Caco-2 (cell line): ENCODE measurements around the gene MGAT4D. TPM values are rescaled to one million over a fixed set of nuclear protein-coding genes. Genes with fewer than 3 reads are reported as not detected.
"Not testable (repeated sequence)": the region's sequence is repeated elsewhere in the genome, so short reads cannot be mapped to it uniquely, and the experiment has no call there.

Source experiments
- BruUV-seq: library from RNA; stranded (reverse); fragments of 400-500 nt; replicated peaks from 2 replicates; lab custom pipeline; 2021; lab: Mats Ljungman, UMichigan
- CTCF ChIA-PET: fragments of 300-600 bp; sonication (Branson Sonifier 250); formaldehyde crosslinking; loops from one replicate; lab custom pipeline; 2022; ENCODE audit warnings: antibody characterized with exemption; lab: Charles Lee
- POLR2A ChIA-PET: fragments of 300-600 bp; sonication (Branson Sonifier 250); formaldehyde crosslinking; loops from one replicate; lab custom pipeline; 2022; ENCODE audit warnings: antibody characterized with exemption; lab: Charles Lee
- DNase-seq, 2 experiments: peaks; one replicate each; pipeline versions ENCODE4 v3.0.0 to v3.0.0-alpha.2; 2020 to 2022
- H3K27me3 ChIP-seq: replicated peaks from 2 replicates; pipeline ENCODE4 v1.6.0; 2011; ENCODE audit warnings: low read length; ENCODE audit not compliant: control insufficient read depth, insufficient read depth
- H3K36me3 ChIP-seq: 2 replicates; pipeline ENCODE4 v1.5.1; 2011; ENCODE audit warnings: low read length; ENCODE audit not compliant: control insufficient read depth, insufficient read depth
- H3K4me1 ChIP-seq: fragments of 250-450 bp; sonication (Bioruptor Pico); 2 replicates; pipeline ENCODE4 v1.5.1; 2020; ENCODE audit warnings: mild to moderate bottlenecking
- H3K4me3 ChIP-seq: 2 replicates; pipeline ENCODE4 v1.5.1; 2011; ENCODE audit warnings: low read depth, mild to moderate bottlenecking, control low read depth, low read length
- H3K9me3 ChIP-seq: fragments of 250-450 bp; sonication (Bioruptor Pico); 2 replicates; pipeline ENCODE4 v1.5.1; 2020; ENCODE audit warnings: mild to moderate bottlenecking, moderate library complexity
- H3K27ac Mint-ChIP-seq: one replicate; pipeline ENCODE4 v1.8.0; 2022; ENCODE audit warnings: mixed read lengths; ENCODE audit not compliant: unreplicated experiment
- H3K27me3 Mint-ChIP-seq: one replicate; pipeline ENCODE4 v1.8.0; 2022; ENCODE audit warnings: mixed read lengths; ENCODE audit not compliant: insufficient read depth, unreplicated experiment
- H3K36me3 Mint-ChIP-seq: one replicate; pipeline ENCODE4 v1.8.0; 2022; ENCODE audit warnings: mild to moderate bottlenecking, mixed read lengths; ENCODE audit not compliant: insufficient read depth, unreplicated experiment
- H3K4me1 Mint-ChIP-seq: one replicate; pipeline ENCODE4 v1.8.0; 2022; ENCODE audit warnings: low read depth, mixed read lengths; ENCODE audit not compliant: unreplicated experiment
- H3K4me3 Mint-ChIP-seq: one replicate; pipeline ENCODE4 v1.8.0; 2022; ENCODE audit warnings: mild to moderate bottlenecking, moderate library complexity, mixed read lengths; ENCODE audit not compliant: unreplicated experiment
- H3K9me3 Mint-ChIP-seq: one replicate; pipeline ENCODE4 v1.8.0; 2022; ENCODE audit warnings: mixed read lengths; ENCODE audit not compliant: unreplicated experiment
- intact Hi-C: fragments of 100-400 bp; cut with micrococcal nuclease; formaldehyde crosslinking; loops from one replicate; pipeline ENCODE4 v1.10.0; 2022; ENCODE audit not compliant: unreplicated experiment
- total RNA-seq: library from RNA; stranded (reverse); gene quantifications from 2 replicates; pipeline ENCODE4 v1.2.3, GENCODE V29; 2022
- TF ChIP-seq, protein P1 (sequence below), 2 experiments: fragments of 200-600 bp in 1 of 2; IDR thresholded peaks; 1 replicate in 1 of 2; 2 replicates in 1 of 2; pipeline versions ENCODE4 v1.5.1 to v1.8.0; 2011 to 2022; ENCODE audit warnings: antibody characterized with exemption in 1 of 2, control low read depth in 1 of 2, inconsistent platforms in 1 of 2, low read depth in 1 of 2, low read length in 1 of 2, mild to moderate bottlenecking in 1 of 2, moderate library complexity in 1 of 2; ENCODE audit not compliant: insufficient read depth in 1 of 2, severe bottlenecking in 1 of 2, unreplicated experiment in 1 of 2

The MGAT4D gene
- total RNA-seq, 1 experiment from 2014 or later = not detected

DNA sequence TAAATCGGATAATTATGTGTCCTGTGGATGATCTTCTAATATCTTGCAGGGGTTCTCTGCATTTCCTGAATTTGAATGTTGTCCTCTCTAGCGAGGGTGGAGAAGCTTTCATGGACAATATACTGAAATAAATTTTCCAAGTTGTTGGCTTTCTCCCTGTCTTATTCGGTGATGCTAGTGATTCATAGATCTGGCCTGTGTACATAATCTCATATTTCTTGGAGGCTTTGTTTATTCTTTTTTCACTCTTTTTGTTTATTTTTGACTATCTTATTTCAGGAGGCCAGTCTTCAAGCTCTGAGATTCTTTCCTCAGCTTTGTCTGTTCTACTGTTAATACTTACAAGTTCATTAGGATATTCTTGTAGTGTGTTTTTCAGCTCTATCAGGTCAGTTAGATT lies 49.9 kb downstream of the MGAT4D start:
- H3K36me3 Mint-ChIP-seq = no peaks in the 10 kb centered on the region
- H3K4me3 Mint-ChIP-seq = no peak overlapping the region
- POLR2A ChIA-PET = no interaction called here
- DNase-seq = no peak
- peaks cover 7% of the 10 kb centered on the region for H3K27me3 Mint-ChIP-seq
- no peaks in the 10 kb centered on the region for H3K4me1 Mint-ChIP-seq
- no peaks in the 10 kb centered on the region for H3K9me3 Mint-ChIP-seq
- Histone ChIP-seq H3K4me1 (no peaks in the 10 kb centered on the region), H3K9me3 (no peaks in the 10 kb centered on the region), H3K36me3 (no peaks in the 10 kb centered on the region), H3K4me3 (no peak overlapping the region), H3K27me3 (no peaks in the 10 kb centered on the region)
- no TSS peak for BruUV-seq
- CTCF ChIA-PET = interaction anchor here (0.6 kb wide), 1 partner anchor 337 kb away, joined by 3 read pairs; no protein-coding TSS in a partner anchor
- TF ChIP-seq, protein P1, sequence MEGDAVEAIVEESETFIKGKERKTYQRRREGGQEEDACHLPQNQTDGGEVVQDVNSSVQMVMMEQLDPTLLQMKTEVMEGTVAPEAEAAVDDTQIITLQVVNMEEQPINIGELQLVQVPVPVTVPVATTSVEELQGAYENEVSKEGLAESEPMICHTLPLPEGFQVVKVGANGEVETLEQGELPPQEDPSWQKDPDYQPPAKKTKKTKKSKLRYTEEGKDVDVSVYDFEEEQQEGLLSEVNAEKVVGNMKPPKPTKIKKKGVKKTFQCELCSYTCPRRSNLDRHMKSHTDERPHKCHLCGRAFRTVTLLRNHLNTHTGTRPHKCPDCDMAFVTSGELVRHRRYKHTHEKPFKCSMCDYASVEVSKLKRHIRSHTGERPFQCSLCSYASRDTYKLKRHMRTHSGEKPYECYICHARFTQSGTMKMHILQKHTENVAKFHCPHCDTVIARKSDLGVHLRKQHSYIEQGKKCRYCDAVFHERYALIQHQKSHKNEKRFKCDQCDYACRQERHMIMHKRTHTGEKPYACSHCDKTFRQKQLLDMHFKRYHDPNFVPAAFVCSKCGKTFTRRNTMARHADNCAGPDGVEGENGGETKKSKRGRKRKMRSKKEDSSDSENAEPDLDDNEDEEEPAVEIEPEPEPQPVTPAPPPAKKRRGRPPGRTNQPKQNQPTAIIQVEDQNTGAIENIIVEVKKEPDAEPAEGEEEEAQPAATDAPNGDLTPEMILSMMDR (IDR thresholded peaks at IDR 0.05; ENCODE audit: insufficient read depth in 1 of 2, low read depth in 1 of 2, low read length in 1 of 2, severe bottlenecking in 1 of 2, unreplicated experiment in 1 of 2) = no peak
- H3K27ac Mint-ChIP-seq = no peak overlapping the region
- intact Hi-C loops = no loop called here

DNA sequence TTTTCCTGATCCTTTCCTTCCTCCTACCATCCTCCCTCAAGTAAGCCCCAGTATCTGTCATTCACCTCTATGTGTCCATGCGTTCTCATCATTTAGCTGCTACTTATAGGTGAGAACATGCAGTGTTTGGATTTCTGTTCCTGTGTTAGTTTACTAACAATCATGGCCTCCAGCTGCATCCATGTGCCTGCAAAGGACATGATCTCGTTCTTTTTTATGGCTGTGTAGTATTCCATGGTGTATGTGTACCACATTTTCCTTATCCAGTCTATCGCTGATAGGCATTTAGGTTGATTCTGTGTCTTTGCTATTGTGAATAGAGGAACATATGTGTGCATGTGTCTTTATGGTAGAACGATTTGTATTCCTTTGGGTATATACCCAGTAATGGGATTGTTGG lies 53.7 kb downstream of the MGAT4D start:
- H3K36me3 Mint-ChIP-seq, H3K27me3 Mint-ChIP-seq, BruUV-seq, H3K4me1 Mint-ChIP-seq, H3K36me3 ChIP-seq, H3K9me3 ChIP-seq, H3K27me3 ChIP-seq, H3K4me3 Mint-ChIP-seq, H3K4me3 ChIP-seq, H3K27ac Mint-ChIP-seq, CTCF ChIA-PET, H3K4me1 ChIP-seq, DNase-seq, H3K9me3 Mint-ChIP-seq, POLR2A ChIA-PET, intact Hi-C loops: not testable (repeated sequence)

DNA sequence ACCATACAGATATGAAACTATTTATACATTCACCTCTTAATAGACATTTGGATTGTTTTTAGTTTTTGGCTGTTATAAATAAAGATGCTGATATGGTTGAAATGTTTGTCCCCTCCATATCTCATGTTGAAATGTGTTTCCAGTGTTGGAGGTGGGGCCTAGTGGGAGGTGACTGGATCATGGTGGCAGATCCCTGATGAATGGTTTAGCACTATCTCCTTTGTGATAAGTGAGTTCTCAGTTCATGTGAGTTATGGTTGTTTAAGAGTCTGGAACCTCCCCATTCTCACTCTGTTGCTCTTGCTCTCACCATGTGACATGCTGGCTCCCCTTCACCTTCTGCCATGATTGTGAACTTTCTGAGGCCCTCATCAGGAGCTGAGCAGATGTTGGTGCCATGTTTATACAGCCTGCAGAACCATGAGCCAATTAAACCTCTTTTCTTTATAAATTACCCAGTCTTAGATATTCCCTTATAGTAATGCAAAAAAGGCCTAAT lies 58.4 kb downstream of the MGAT4D start:
- POLR2A ChIA-PET = no interaction called here
- BruUV-seq = no TSS peak
- H3K36me3 ChIP-seq = no peaks in the 10 kb centered on the region
- H3K4me1 ChIP-seq = no peaks in the 10 kb centered on the region
- H3K27ac Mint-ChIP-seq = no peak overlapping the region
- H3K4me1 Mint-ChIP-seq = no peaks in the 10 kb centered on the region
- no peaks in the 10 kb centered on the region for H3K9me3 Mint-ChIP-seq
- H3K4me3 ChIP-seq = no peak overlapping the region
- H3K27me3 ChIP-seq = no peaks in the 10 kb centered on the region
- peaks cover 4% of the 10 kb centered on the region for H3K27me3 Mint-ChIP-seq
- no peaks in the 10 kb centered on the region for H3K36me3 Mint-ChIP-seq
- DNase-seq = no peak
- H3K9me3 ChIP-seq = no peaks in the 10 kb centered on the region
- TF ChIP-seq, protein P1 (IDR thresholded peaks at IDR 0.05; ENCODE audit: insufficient read depth in 1 of 2, low read depth in 1 of 2, low read length in 1 of 2, severe bottlenecking in 1 of 2, unreplicated experiment in 1 of 2) = no peak
- intact Hi-C loops = no loop called here
- no peak overlapping the region for H3K4me3 Mint-ChIP-seq
- CTCF ChIA-PET = interaction anchor here (1.2 kb wide), 1 partner anchor 12 kb away, joined by 3 read pairs; the partner anchor contains the start of gene CLGN
